Measurements from ENCODE around the gene VWF. TPM values are rescaled to one million over a fixed set of nuclear protein-coding genes. Genes with fewer than 3 reads are reported as not detected.

Gene VWF
- total and polyA plus RNA-seq, 2 of the 4 experiments (the other 2 are of a cell fraction), result under 0.01 to 0.09 TPM

DNA sequence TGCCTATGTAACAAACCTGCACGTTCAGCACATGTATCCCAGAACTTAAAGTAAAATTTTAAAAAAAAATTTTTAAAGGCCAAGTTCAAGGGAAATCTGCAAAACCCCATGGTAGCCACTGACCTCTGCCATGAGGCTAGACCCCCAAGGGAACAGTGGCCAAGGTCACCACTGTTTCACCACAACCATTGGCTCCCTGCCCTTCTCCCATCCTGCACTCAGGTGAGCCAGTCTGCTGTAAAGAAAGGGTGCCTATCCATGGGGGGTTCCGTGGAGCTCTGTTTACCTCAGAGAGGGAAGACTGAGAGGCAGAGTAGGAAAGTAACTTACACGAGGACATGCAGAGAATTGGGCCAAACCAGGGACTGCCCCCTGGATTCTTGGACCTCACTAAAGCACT lies 38.6 kb downstream of the VWF start:
- Histone ChIP-seq H3K9me1 (ENCODE audit: insufficient read depth, low read length) (peaks cover 32% of the 10 kb centered on the region), H4K20me1 (ENCODE audit: insufficient read depth, low read length) (no peaks in the 10 kb centered on the region), H3K4me1 (ENCODE audit: control insufficient read depth, insufficient read depth, low read length) (peaks cover 30% of the 10 kb centered on the region), H3K9me3 (ENCODE audit: control insufficient read depth, insufficient read depth, low read length) (no peaks in the 10 kb centered on the region), H3K14ac (replicated peaks; ENCODE audit: low read depth, low read length) (peak overlapping the region; percentile 72), H4K5ac (ENCODE audit: low read depth, low read length) (no peak overlapping the region), H3K56ac (ENCODE audit: extremely low read depth, insufficient read depth, low read length) (no peak overlapping the region), H4K91ac (ENCODE audit: insufficient read depth, low read depth, low read length) (no peak overlapping the region), H2BK120ac (ENCODE audit: low read depth, low read length) (peak overlapping the region; percentile 47), H3K36me3 (ENCODE audit: control insufficient read depth, insufficient read depth, low read length) (no peaks in the 10 kb centered on the region), H3K27ac (ENCODE audit: insufficient read depth, low read length) (no peak overlapping the region), H2BK20ac (ENCODE audit: low read depth, low read length) (peak overlapping the region; percentile 56; the same call in 1 of the 2 replicates), H3K9ac (ENCODE audit: low read depth, low read length) (no peak overlapping the region), H3K18ac (ENCODE audit: low read depth, low read length) (no peak overlapping the region), H2AK5ac (ENCODE audit: low read depth, low read length) (peak overlapping the region; percentile 81; the same call in 1 of the 2 replicates), H4K8ac (ENCODE audit: low read depth in 2 of 2, low read length in 2 of 2) (peak overlapping the region in 1 of 2 experiments; percentile 44; a peak in 1 of 4 replicates), H3K79me1 (ENCODE audit: low read depth in 1 of 2, low read length in 2 of 2) (no peaks in the 10 kb centered on the region), H3K4ac (ENCODE audit: low read depth, low read length) (peak overlapping the region; percentile 76), H2BK5ac (ENCODE audit: low read depth, low read length, poor library complexity, severe bottlenecking) (no peak overlapping the region), H3K23ac (ENCODE audit: low read depth, low read length) (0 out of 2 replicates have a peak overlapping the region, but pooled peaks have one; percentile 49), H3K4me3 (ENCODE audit: insufficient read depth, low read depth, low read length) (no peak overlapping the region), H3K27me3 (ENCODE audit: control insufficient read depth, insufficient read depth, low read length) (no peaks in the 10 kb centered on the region), H2BK15ac (ENCODE audit: low read depth, low read length) (peak overlapping the region; percentile 92; the same call in 2 of the 3 replicates), H3K4me2 (ENCODE audit: low read depth, low read length) (no peak overlapping the region), H2AFZ (replicated peaks; ENCODE audit: low read length, poor library complexity) (no peak overlapping the region), H2AK9ac (replicated peaks; ENCODE audit: low read depth, low read length, poor library complexity) (no peak overlapping the region)
- POLR2A ChIA-PET (ENCODE audit: unreplicated experiment), result no interaction called here
- no CpG with 5 or more reads among the region's 3 CpGs for WGBS, 2 experiments (ENCODE audit: extremely low coverage in 2 of 2, insufficient read length in 1 of 2)
- dilution Hi-C loops (cut with HindIII; ENCODE audit: low sequenced_read_pairs, unreplicated experiment), result no loop called here
- intact Hi-C loops (cut with micrococcal nuclease), result no loop called here
- in situ Hi-C loops (cut with MboI; ENCODE audit: low sequenced_read_pairs), result no loop called here
- BruUV-seq (replicated peaks), result no TSS peak
- no peak for TF ChIP-seq CHD1 (IDR thresholded peaks at IDR 0.05; ENCODE audit: low read depth, low read length)
- no peak for TF ChIP-seq MXI1 (IDR thresholded peaks at IDR 0.05; ENCODE audit: borderline replicate concordance, low read depth, low read length)
- no peak for TF ChIP-seq RFX5 (IDR thresholded peaks at IDR 0.05; ENCODE audit: low read depth, low read length)
- TF ChIP-seq NFE2L2 (IDR thresholded peaks at IDR 0.05; ENCODE audit: low read depth, low read length), result no peak
- no peak for TF ChIP-seq SMC3 (IDR thresholded peaks at IDR 0.05; ENCODE audit: low read depth, low read length)
- no peak for TF ChIP-seq BHLHE40 (IDR thresholded peaks at IDR 0.05; ENCODE audit: low read depth, low read length)
- TF ChIP-seq MAFK (IDR thresholded peaks at IDR 0.05; ENCODE audit: low read depth, low read length), result no peak
- ATAC-seq (ENCODE audit: low read depth) (no peak), DNase-seq (no peak)
- CTCF ChIA-PET, result interaction anchor here (1.6 kb wide), 1 partner anchor 193 kb away, joined by 3 read pairs; no protein-coding TSS in a partner anchor

Measured in IMR-90 (cell line).